H1 (cell line): ENCODE measurements around the gene QRICH2.

ENCODE experiments used
- CEBPB ChIP-seq: IDR thresholded peaks from 2 replicates; pipeline ENCODE4 v1.6.1; 2012; ENCODE audit warnings: low read depth, low read length
- EGR1 ChIP-seq: IDR thresholded peaks from 2 replicates; pipeline ENCODE4 v1.6.1; 2011; ENCODE audit warnings: low read depth, low read length, borderline replicate concordance
- GABPA ChIP-seq: IDR thresholded peaks from 2 replicates; pipeline ENCODE4 v1.6.1; 2011; ENCODE audit warnings: mild to moderate bottlenecking, low read length, moderate library complexity, borderline replicate concordance; ENCODE audit not compliant: insufficient read depth
- KDM1A ChIP-seq: fragments of 200-600, 300-600 bp; sonication (generic); IDR thresholded peaks from 2 replicates; pipeline ENCODE4 v1.7.1; 2016; ENCODE audit warnings: mild to moderate bottlenecking, low read length, borderline replicate concordance
- MAFK ChIP-seq: IDR thresholded peaks from 2 replicates; pipeline ENCODE4 v1.6.1; 2012; ENCODE audit warnings: low read depth, mild to moderate bottlenecking, improper control_type of control experiment, low read length
- NRF1 ChIP-seq: IDR thresholded peaks from 2 replicates; pipeline ENCODE4 v1.6.1; 2011; ENCODE audit warnings: mild to moderate bottlenecking, low read depth, low read length, improper control_type of control experiment
- POLR2A ChIP-seq, 2 experiments: IDR thresholded peaks; 1 replicate in 1 of 2; 2 replicates in 1 of 2; pipeline ENCODE4 v1.6.1; 2011; ENCODE audit warnings: low read depth in 2 of 2, low read length in 2 of 2, mild to moderate bottlenecking in 2 of 2; ENCODE audit errors: control extremely low read depth in 1 of 2
- POLR2AphosphoS5 ChIP-seq: IDR thresholded peaks from 2 replicates; pipeline ENCODE4 v1.6.1; 2011; ENCODE audit warnings: low read depth, low read length
- SP1 ChIP-seq: IDR thresholded peaks from 2 replicates; pipeline ENCODE4 v1.6.1; 2011; ENCODE audit warnings: low read depth, low read length
- TAF1 ChIP-seq: IDR thresholded peaks from 2 replicates; pipeline ENCODE4 v1.6.1; 2011; ENCODE audit warnings: mild to moderate bottlenecking, low read depth, low read length
- TEAD4 ChIP-seq: IDR thresholded peaks from 2 replicates; pipeline ENCODE4 v1.6.1; 2012; ENCODE audit warnings: low read depth, low read length, inconsistent platforms, mixed read lengths
- TF ChIP-seq, protein P1 (sequence below), 3 experiments: IDR thresholded peaks; 1 replicate in 2 of 3; 2 replicates in 1 of 3; pipeline versions ENCODE4 v1.5.1 to v1.6.1; 2011; ENCODE audit warnings: low read length in 3 of 3, mild to moderate bottlenecking in 3 of 3, inconsistent platforms in 2 of 3, low read depth in 1 of 3, moderate library complexity in 1 of 3; ENCODE audit not compliant: insufficient read depth in 1 of 3; ENCODE audit errors: control extremely low read depth in 1 of 3

GRCh38 chr17:76296186-76296585 is 11.9 kb downstream of the QRICH2 start:
- TF ChIP-seq SP1: no peak
- no peak for TF ChIP-seq GABPA
- TF ChIP-seq EGR1: no peak
- TF ChIP-seq POLR2A (IDR thresholded peaks at IDR 0.05; ENCODE audit: control extremely low read depth in 1 of 2, low read depth in 2 of 2, low read length in 2 of 2): no peak
- TF ChIP-seq, protein P1, sequence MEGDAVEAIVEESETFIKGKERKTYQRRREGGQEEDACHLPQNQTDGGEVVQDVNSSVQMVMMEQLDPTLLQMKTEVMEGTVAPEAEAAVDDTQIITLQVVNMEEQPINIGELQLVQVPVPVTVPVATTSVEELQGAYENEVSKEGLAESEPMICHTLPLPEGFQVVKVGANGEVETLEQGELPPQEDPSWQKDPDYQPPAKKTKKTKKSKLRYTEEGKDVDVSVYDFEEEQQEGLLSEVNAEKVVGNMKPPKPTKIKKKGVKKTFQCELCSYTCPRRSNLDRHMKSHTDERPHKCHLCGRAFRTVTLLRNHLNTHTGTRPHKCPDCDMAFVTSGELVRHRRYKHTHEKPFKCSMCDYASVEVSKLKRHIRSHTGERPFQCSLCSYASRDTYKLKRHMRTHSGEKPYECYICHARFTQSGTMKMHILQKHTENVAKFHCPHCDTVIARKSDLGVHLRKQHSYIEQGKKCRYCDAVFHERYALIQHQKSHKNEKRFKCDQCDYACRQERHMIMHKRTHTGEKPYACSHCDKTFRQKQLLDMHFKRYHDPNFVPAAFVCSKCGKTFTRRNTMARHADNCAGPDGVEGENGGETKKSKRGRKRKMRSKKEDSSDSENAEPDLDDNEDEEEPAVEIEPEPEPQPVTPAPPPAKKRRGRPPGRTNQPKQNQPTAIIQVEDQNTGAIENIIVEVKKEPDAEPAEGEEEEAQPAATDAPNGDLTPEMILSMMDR (IDR thresholded peaks at IDR 0.05; ENCODE audit: control extremely low read depth in 1 of 3, insufficient read depth in 1 of 3, low read depth in 1 of 3, low read length in 3 of 3): no peak
- no peak for TF ChIP-seq TAF1
- no peak for TF ChIP-seq POLR2AphosphoS5
- no peak for TF ChIP-seq CEBPB
- TF ChIP-seq MAFK: no peak
- TF ChIP-seq NRF1: no peak
- TF ChIP-seq KDM1A: no peak
- TF ChIP-seq TEAD4: no peak
